Measurements from ENCODE around the gene SPTBN5.

SPTBN5 gene

DNA sequence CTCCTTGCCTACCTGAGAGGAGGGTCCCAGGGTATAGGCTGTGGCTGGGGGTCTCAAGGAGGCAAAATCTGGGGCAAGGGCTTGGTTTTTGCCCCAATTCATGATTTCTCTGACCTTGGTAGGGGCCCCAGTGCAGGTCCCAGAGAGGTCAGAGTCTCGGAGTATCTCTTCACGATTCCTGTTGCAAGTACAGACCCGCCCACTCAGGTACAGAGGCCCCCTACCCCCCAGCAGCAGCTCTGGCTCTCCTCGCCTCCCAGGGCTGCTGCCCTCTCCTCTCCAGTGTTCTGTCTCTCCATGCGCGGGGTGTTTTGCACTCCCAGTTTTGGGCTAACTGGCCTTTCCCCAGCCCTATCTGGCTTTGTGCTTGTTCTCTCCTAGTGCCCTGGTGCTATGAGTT is 71.4 kb downstream of the SPTBN5 start:
- no peak for DNase-seq

DNA sequence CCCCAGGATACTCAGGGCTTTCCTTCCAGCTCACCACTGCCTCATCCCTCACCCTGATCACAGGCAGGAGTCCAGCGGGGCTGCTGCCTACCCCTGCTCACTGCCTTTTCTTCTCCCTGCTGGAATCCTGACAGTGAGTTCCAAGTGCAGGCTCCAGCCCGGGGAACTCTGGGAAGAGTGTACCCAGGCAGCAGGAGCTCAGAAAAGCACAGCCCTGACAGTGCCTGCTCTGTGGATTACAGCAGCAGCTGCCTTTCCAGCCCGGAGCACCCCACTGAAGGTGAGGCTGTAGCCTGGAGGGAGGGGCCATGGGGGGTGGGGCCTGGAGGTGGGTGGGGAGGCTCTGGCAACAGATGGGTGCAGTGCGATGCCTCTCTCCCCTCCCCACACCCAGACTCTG is 72.0 kb downstream of the SPTBN5 start:
- DNase-seq, result no peak

DNA sequence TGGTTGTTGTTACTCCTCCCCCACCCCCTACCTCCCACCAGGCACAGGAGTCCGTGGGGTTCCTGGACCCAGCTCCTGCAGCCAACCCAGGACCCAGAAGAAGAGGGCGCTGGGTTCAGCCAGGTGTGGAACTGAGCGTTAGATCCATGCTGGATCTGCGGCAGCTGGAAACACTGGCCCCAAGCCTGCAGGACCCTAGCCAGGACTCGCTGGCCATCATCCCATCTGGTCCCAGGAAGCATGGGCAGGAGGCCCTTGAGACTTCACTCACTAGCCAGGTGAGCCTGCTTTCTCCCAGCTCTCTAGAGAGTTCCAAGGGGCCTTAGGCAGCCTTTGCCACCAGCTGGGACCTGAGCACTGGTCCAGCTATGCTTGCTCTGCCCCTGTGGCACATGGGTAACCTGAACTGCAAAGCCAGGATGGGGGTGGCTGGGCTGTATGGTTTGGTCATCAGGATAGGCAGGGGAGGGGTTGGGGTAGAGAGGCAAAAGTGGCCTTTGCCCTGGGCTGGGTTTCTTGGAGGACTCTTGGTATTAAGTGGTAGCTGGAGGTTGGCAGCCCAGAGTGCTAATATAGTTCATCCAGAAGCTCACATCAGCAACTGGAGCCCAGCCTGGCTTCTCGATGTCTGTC is 72.9 kb downstream of the SPTBN5 start:
- DNase-seq, result no peak

DNA sequence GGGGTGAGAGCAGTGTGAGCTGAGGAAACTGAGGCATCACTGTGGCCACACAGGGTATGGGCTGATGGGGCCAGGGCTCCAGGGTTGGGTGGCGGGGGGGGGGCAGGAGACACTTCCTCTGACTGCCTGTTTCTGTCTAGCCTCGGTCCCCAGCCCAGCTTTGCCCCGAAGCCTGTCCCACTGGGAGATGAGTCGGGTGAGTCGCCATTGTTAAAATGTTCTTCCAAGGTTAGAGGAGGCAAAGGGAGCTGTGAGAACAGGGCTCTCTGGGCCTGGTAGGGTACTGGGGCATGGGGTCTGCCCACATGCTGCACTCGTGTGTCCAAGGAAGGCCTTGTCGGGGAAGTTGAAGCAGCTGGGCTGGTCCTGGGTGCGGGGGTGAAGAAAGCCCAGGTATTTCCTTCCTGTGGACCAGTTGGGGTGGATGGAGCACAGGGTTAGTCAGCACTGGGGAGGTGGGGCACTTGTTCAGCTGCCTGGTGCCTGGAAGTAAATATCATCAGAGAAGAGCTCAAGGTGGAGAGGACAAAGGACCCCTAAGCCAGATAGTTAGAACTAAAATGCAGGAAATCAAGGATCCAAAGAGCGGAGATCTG is 74.3 kb downstream of the SPTBN5 start:
- DNase-seq, result no peak

DNA sequence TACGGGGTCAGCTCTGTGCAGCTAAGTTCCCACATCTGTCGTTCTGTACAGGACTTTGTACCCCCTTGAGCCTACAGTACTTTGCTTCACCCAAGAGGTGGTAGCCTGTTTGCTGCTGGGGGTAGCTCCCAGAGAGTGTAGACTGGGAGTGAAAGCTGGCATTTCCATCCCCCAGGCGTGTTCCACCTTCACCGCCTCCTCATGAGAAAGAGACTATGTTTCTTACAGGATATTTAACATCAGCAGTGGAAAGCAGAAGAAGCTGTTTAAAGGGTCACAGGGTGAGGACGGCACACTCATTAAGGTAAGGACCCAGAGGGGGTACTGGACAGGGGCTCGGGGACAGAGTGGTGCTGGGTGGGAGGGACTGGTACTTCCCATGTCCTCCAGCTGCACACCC is 76.1 kb downstream of the SPTBN5 start:
- DNase-seq, result no peak

- DNase-seq, result no peak
Measured at GRCh38 chr15:41817327-41817726, 76.5 kb downstream of the SPTBN5 start.

DNA sequence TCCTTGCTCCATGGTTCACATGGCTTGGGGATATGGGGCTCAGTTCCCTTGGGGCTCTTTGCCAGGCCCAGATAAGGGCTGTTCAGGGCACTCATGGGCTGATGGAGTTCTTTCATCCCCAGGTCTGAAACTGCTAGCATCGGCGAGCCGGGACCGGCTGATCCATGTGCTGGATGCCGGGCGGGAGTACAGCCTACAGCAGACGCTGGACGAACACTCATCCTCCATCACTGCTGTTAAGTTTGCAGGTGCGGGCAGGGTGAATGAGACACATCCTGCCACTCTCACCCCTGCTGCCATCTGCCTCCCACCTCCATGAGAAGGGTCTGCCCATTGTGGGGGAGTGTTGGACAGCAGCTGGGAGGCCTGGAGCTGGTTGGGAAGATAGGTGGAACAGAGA is 77.1 kb downstream of the SPTBN5 start:
- no peak for DNase-seq

GRCh38 chr15:41814534-41814933 is 79.3 kb downstream of the SPTBN5 start:
- no peak for DNase-seq

DNA sequence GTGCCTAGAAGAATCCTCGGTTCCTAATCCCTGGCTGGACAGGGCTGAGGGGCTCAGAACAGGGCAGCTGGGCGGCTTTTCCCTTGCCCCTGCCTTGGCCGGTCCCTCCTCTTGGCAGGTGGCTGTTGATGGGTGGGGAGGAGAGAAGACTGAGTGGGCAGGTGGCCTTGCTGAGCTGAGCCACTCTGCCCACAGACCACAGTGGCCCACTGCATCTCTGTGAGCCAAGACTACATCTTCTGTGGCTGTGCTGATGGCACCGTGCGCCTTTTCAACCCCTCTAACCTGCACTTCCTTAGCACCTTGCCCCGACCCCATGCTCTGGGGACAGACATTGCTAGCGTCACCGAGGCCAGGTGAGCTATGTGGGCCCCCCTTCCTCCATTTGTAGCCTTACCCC is 80.4 kb downstream of the SPTBN5 start:
- DNase-seq, result no peak

DNA sequence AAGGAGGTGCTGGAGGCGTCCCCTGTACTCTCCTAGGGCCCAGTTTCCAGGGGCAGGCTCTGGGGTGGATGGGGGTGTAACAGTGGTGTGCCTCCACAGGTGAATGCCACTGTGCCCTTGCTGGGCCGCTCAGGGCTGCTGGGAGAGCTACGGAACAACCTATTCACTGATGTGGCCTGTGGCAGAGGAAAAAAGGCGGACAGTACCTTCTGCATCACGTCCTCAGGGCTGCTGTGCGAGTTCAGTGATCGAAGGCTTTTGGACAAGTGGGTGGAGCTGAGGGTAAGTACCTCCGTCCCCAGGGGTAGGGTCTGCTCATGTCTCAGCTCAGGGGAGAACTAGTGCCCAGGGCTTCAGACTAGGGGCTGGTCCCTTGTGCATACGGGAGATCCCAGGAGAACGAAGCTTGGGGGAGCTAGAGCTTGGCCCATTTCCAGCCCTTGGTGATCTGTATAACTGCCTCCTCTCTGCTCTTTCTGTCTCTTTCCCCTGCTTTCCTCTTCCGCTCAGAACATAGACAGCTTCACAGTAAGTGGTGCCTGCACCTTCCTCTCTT is 81.0 kb downstream of the SPTBN5 start:
- no peak for DNase-seq

- DNase-seq, result peak; percentile 66
Measured at GRCh38 chr15:41811432-41812195, 82.2 kb downstream of the SPTBN5 start.

DNA sequence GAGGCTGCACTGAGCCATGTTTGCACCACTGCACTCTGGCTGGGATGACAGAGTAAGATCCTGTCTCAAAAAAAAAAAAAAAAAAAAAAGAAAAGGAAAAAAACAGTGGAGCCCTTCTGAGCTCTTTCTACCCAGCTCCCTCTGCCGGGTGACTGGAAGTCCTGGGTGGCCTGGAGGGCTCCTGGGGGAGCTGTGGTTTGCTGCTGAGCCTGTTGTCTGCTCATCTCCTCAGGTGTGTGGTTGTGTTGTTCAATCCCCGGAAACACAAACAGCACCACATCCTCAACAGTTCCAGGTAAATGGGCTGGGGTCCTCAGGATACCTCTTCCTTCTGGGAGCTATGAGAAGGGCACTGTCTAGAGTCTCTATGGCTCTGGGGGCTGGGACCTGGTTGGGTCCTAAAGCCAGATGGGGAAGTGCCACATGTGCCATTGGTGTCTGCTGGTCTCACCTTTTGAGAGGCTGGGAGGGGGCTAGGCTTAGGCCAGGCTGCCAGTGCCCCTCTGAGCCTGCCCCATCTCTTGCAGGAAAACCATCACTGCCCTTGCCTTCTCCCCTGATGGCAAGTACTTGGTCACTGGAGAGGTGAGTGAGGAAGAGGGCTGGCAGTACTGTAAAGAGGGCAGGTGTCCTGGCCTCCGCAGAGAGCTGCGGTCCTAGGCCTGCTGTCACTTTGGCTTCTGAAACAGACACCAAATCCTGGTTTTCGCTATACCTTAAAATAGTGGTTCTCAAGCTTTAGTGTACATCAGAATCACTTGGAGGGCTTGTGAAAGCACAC is 83.0 kb downstream of the SPTBN5 start:
- no peak for DNase-seq

DNA sequence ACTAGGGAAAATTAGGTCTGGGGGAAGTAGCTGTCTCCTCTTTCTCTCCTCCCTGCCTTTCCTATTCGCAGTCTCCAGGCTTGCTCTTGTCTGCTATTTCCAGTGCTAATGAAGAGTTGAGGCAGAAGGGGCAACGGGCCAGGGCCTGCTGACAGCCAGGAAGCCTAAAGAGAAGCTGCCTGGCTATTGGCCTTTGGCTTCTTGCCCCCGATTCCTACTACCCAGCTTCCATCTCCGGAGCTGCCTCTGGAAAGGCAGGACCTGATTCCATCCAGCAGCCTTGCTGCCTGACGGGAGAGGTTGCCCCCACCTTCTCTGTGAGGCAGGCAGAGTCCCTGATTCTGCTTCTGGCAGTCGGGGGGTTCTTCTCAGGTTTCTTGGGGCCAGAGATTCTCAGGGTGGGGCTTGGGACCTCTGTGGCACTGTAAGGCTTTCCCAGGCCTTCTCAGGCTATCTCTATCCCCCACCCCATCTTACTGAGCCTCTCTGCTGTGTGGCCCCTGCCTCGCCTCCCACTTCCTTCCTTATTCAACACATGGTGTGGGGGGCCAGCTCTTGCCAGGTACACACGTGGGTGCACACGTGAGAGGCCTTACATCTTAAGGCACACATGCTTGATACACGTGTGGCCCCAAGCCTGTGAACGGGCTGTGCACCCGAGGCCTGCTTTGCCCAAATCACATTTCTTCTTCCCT is 84.2 kb downstream of the SPTBN5 start:
- DNase-seq, result no peak

DNA sequence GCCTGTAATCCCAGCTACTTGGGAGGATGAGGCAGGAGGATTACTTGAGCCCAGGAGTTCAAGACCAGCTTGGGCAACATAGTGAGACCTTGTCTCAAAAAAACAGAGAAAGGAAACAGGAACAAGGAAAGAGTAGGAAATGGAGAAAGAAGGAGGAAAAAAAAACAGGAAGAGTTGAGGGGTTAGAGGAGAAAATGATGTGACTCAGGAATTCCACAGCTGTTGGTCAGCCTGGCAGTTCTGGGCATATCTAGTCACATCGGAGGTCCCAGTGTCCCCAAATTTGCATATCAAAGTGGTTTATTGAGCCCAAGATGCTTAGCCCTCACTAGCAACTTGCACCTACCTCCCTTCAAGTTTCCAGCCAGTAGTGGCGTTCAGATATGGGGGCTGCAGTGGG is 84.7 kb downstream of the SPTBN5 start:
- no peak for DNase-seq

GRCh38 chr15:41806291-41807181 is 87.3 kb downstream of the SPTBN5 start:
- no peak for DNase-seq

GRCh38 chr15:41805711-41806110 is 88.1 kb downstream of the SPTBN5 start:
- DNase-seq, result no peak

DNA sequence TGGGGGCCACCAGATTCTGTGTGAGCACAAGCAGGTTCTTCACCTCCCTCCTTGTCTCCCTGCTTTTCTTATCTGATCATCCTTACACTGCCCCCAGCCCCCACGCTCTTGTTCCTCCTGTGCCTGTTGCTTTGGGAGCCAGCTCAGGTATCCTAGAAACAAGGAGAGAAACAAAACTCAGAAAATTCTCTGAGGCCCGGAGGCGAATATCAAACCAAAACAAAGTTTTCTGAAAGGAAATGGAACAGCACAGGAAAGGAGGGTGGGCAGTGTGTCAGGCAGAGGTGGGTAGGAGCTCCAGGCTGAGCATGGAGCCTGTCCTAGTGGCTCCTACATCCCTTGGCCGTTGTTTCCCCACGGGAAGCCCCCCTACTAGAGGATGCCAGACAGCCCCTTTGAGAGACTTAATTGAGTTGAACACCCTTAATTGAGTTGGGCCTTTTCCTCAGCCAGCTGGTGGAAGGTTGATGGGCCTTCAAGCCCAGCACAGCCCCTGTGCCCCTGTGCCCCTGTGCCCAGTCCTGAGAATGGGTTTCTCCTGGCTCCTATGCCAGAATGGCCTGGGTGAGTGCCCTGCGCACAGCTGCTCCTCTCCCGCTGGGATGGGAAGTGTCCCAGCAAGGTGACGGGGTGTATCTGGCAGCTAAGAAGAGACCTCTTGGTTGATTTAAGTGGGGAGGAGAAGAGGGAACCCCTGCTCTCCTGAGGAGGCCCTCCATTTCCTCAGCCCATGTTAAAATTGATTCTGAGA is 88.8 kb downstream of the SPTBN5 start:
- DNase-seq, result no peak

DNA sequence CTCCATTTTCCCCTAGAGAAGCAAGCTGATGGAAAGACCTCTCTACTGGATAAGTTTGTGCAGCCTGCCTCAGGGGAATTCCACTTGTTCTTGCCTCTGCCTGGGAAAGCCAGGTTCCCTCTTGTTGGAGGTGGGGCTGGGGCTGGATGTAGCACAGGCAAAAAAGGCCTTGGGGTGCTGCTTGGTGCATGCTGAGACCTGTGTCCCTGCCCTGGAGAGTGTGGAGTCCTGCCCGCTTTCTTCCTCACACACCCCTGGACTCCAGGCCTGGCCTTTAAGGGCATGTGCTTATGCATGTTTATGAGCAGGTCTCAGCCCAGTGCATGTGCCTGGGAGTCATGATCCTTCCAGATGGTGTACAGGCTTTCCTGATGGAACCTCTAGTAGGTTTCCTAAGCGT is 89.5 kb downstream of the SPTBN5 start:
- no peak for DNase-seq

DNA sequence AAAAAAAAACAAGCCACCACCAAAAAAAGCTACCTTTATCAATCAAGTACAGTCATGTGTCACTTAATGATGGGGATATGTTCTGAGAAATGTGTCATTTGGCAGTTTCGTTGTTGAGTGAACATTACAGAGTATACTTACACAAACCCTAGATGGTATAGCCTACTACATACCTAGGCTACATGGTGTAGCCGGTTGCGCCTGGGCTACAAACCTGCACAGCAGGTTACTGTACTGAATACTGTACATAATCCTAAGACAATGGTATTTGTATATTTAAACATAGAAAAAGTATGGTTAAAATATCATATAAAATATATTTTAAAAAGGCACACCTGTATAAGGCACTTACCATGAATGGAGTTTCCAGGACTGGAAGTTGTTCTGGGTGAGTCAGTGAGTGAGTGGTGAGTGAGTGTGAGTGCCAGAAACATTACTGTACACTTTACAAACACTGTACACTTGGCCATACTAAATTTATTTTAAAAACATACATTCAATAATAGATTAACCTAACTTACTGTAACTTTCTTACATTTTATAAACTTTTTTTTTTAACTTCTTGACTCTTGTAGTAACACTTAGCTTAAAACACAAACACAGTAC is 91.9 kb downstream of the SPTBN5 start:
- DNase-seq, result no peak

GRCh38 chr15:41801185-41801584 is 92.7 kb downstream of the SPTBN5 start:
- no peak for DNase-seq

- no peak for DNase-seq
Measured at GRCh38 chr15:41799488-41799805, 94.4 kb downstream of the SPTBN5 start.

All from retina (tissue), 1 donor.